ENCODE data around the gene ZFP62.

DNA sequence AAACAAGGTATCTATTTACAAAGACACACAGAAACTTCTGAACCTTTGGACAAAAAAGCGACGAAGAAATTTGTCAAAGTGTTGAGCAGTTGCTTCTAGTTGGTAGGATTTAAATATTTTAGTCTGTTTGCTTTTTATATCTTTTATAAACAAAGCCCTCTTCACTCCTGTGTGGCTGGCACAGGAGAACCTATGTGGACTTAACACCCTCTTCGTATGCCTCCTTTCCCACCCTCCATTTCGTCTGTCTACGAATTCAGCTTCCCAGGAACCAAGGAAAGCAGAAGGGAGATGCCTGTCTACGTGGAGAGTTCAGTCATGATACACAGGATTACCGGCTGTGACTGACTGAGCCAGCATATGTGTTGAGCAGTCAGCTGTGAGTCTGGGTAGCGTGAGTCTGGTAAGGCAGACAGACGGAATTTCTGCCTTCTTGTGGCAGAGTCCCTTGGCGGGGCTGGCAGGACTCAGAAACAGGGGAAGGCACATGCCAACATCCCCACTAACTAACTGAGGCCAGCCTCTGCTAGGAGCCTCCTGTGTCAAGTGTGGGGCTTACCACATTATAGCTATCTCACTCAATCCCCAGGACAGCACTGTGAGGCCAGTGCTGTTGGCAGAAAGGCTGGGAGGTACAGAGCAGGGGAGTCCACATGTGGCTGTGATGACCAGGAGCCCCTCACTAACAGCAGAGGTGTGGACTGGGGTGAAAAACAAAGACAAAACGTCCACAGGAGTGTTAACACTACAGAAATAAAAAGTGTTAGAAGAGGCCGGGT is 13.9 kb upstream of the ZFP62 start:
- TF ChIP-seq CTCF (IDR thresholded peaks at IDR 0.05; ENCODE audit: insufficient read depth, low read length, poor library complexity, severe bottlenecking), result no peak
- TF ChIP-seq EZH2phosphoT487 (conservative IDR thresholded peaks at IDR 0.05; ENCODE audit: low read length), result no peak
